Testis (tissue), 3 donors: ENCODE data around the gene POLR2E. TPM values are rescaled to one million over a fixed set of nuclear protein-coding genes. Genes with fewer than 3 reads are reported as not detected.

Experiments used
- DNase-seq: peaks from one replicate; pipeline ENCODE4 v3.0.0-alpha.2; 2019
- H3K27ac ChIP-seq, 2 donors: fragments of 200-600 bp; sonication (generic); one replicate each; pipeline ENCODE4 v1.5.1; 2019
- H3K27me3 ChIP-seq: fragments of 200-600 bp; sonication (generic); one replicate; pipeline ENCODE4 v1.5.1; 2019
- H3K36me3 ChIP-seq: fragments of 200-600 bp; sonication (generic); one replicate; pipeline ENCODE4 v1.5.1; 2017; ENCODE audit warnings: low read depth; ENCODE audit errors: missing control alignments
- H3K4me1 ChIP-seq: fragments of 200-600 bp; sonication (generic); one replicate; pipeline ENCODE4 v1.5.1; 2019
- H3K4me3 ChIP-seq, 2 donors: fragments of 200-600 bp; sonication (generic); one replicate each; pipeline ENCODE4 v1.5.1; 2017 to 2019
- H3K9me3 ChIP-seq: fragments of 200-600 bp; sonication (generic); one replicate; pipeline ENCODE4 v1.5.1; 2017
- CTCF ChIP-seq, 3 experiments: fragments of 450-650 bp in 2 of 3; fragments of 200-600 bp in 1 of 3; sonication (generic) in 1 of 3; IDR thresholded peaks; one replicate each; pipeline ENCODE4 v1.5.1; 2016 to 2019; ENCODE audit warnings: antibody characterized with exemption in 3 of 3, mild to moderate bottlenecking in 2 of 3, moderate library complexity in 1 of 3
- POLR2A ChIP-seq: fragments of 450-650 bp; IDR thresholded peaks from one replicate; pipeline ENCODE4 v1.6.1; 2017; ENCODE audit warnings: antibody characterized with exemption, mild to moderate bottlenecking, moderate library complexity
- WGBS, 2 donors: methylation state at CpG; one replicate each; pipeline ENCODE4 v1.1.5; 2018; 5-methylcytosine and 5-hydroxymethylcytosine counted together
- intact Hi-C: fragments of 100-400 bp; cut with DNase I; formaldehyde crosslinking; loops from one replicate; pipeline ENCODE4 v1.15.1; 2023; ENCODE audit warnings: low total_unique reads
- polyA plus RNA-seq: library from polyadenylated mRNA; stranded (reverse); fragments of 350-450 nt; fragmentation: Illumina TruSeq; extraction: RNeasy Lipid Tissue Mini Kit (QIAGEN cat#74804); gene quantifications from one replicate; pipeline ENCODE4 v1.2.3, GENCODE V29; 2014; ENCODE audit warnings: low read depth, low replicate concordance; ENCODE audit not compliant: insufficient read depth
- total RNA-seq, 2 donors: library from RNA; depleted of rRNA; stranded (reverse); fragments of >200 nt; gene quantifications; one replicate each; pipeline ENCODE4 v1.2.3, GENCODE V29; 2016

The POLR2E gene
- total and polyA plus RNA-seq, 3 donors from 2014 or later: 96.5 to 246 (median 143) TPM

- 80% methylated on average over 12 of the region's 12 CpGs; no CpG with 5 or more reads in 1 of the 2 donors for WGBS, 2 donors
- no peak overlapping the region for H3K4me3 ChIP-seq
- no peak for DNase-seq
- intact Hi-C loops: no loop called here
- no peaks in the 10 kb centered on the region for H3K9me3 ChIP-seq
- H3K27me3 ChIP-seq: no peaks in the 10 kb centered on the region
- H3K27ac ChIP-seq: no peak overlapping the region
- H3K36me3 ChIP-seq: no peaks in the 10 kb centered on the region
- TF ChIP-seq CTCF (IDR thresholded peaks at IDR 0.05) (no peak), POLR2A (no peak)
- H3K4me1 ChIP-seq: peaks cover 24% of the 10 kb centered on the region
These were observed 41.0 kb upstream of the POLR2E start for GRCh38 chr19:1136201-1136600.

- TF ChIP-seq POLR2A (no peak), CTCF (IDR thresholded peaks at IDR 0.05) (no peak)
- no peaks in the 10 kb centered on the region for H3K9me3 ChIP-seq
- H3K27me3 ChIP-seq: no peaks in the 10 kb centered on the region
- no peak overlapping the region for H3K27ac ChIP-seq
- no peak for DNase-seq
- no peaks in the 10 kb centered on the region for H3K36me3 ChIP-seq
- intact Hi-C loops: no loop called here
- H3K4me3 ChIP-seq: no peak overlapping the region
- WGBS, 2 donors: 90 to 93% methylated on average over 10 to 16 of the region's 17 CpGs
- H3K4me1 ChIP-seq: peaks cover 31% of the 10 kb centered on the region
These were observed 40.3 kb upstream of the POLR2E start for GRCh38 chr19:1135454-1135853.

GRCh38 chr19:1134431-1134830, 39.3 kb upstream of the POLR2E start:
- H3K4me3 ChIP-seq: no peak overlapping the region
- H3K4me1 ChIP-seq: peaks cover 31% of the 10 kb centered on the region
- H3K27me3 ChIP-seq: no peaks in the 10 kb centered on the region
- TF ChIP-seq POLR2A (no peak), CTCF (IDR thresholded peaks at IDR 0.05) (no peak)
- intact Hi-C loops: no loop called here
- H3K36me3 ChIP-seq: no peaks in the 10 kb centered on the region
- no peaks in the 10 kb centered on the region for H3K9me3 ChIP-seq
- WGBS, 2 donors: 92 to 94% methylated on average over 11 of the region's 11 CpGs
- no peak for DNase-seq
- no peak overlapping the region for H3K27ac ChIP-seq

- H3K36me3 ChIP-seq: no peaks in the 10 kb centered on the region
- peak; percentile 80 for DNase-seq
- no peak for TF ChIP-seq CTCF (IDR thresholded peaks at IDR 0.05)
- no peak for TF ChIP-seq POLR2A
- intact Hi-C loops: no loop called here
- 20 to 64% methylated on average over 2 to 24 of the region's 25 CpGs for WGBS, 2 donors
- peak overlapping the region; percentile 41 to 55 for H3K4me3 ChIP-seq
- H3K27me3 ChIP-seq: no peaks in the 10 kb centered on the region
- peak overlapping the region; percentile 71 to 86 for H3K27ac ChIP-seq
- H3K4me1 ChIP-seq: peaks cover 31% of the 10 kb centered on the region
- no peaks in the 10 kb centered on the region for H3K9me3 ChIP-seq
These were observed 38.3 kb upstream of the POLR2E start for GRCh38 chr19:1133471-1133929.
